Right hindlimb (tissue), 1 donor: Measurements from ENCODE around the gene TMEM239.

Experiments used
- DNase-seq: peaks from one replicate; pipeline ENCODE4 v3.0.0-alpha.2; 2018

The TMEM239 gene

GRCh38 chr20:2851086-2851485, 34.9 kb downstream of the TMEM239 start:
- no peak for DNase-seq

GRCh38 chr20:2858591-2858990, 42.4 kb downstream of the TMEM239 start:
- no peak for DNase-seq

GRCh38 chr20:2859330-2860121, 43.4 kb downstream of the TMEM239 start:
- no peak for DNase-seq

GRCh38 chr20:2864626-2865025, 48.5 kb downstream of the TMEM239 start:
- DNase-seq: no peak

GRCh38 chr20:2865101-2865500, 48.9 kb downstream of the TMEM239 start:
- DNase-seq: no peak

GRCh38 chr20:2865630-2866029, 49.5 kb downstream of the TMEM239 start:
- DNase-seq: no peak

GRCh38 chr20:2866236-2866635, 50.1 kb downstream of the TMEM239 start:
- no peak for DNase-seq

- DNase-seq: no peak
Observed at GRCh38 chr20:2867081-2867864, 51.1 kb downstream of the TMEM239 start.
